Measurements from ENCODE around the gene PATJ.
"Not testable (repeated sequence)": the region's sequence is repeated elsewhere in the genome, so short reads cannot be mapped to it uniquely, and the experiment has no call there.

PATJ gene

GRCh38 chr1:61816191-61816590 is 73.9 kb downstream of the PATJ start:
- no peak for FAIRE-seq
- DNase-seq (ENCODE audit: low spot score), result no peak

GRCh38 chr1:61818992-61819391 is 76.7 kb downstream of the PATJ start:
- DNase-seq (ENCODE audit: low spot score), result no peak
- no peak for FAIRE-seq

GRCh38 chr1:61819421-61819820 is 77.1 kb downstream of the PATJ start:
- no peak for DNase-seq (ENCODE audit: low spot score)
- FAIRE-seq, result no peak

GRCh38 chr1:61825393-61825792 is 83.1 kb downstream of the PATJ start:
- no peak for DNase-seq (ENCODE audit: low spot score)
- FAIRE-seq, result no peak

GRCh38 chr1:61828805-61829204 is 86.5 kb downstream of the PATJ start:
- DNase-seq (ENCODE audit: low spot score) (no peak), FAIRE-seq (no peak)

- FAIRE-seq (no peak), DNase-seq (ENCODE audit: low spot score) (no peak)
These were observed 94.4 kb downstream of the PATJ start for GRCh38 chr1:61836649-61837048.

GRCh38 chr1:61837607-61838006 is 95.3 kb downstream of the PATJ start:
- not testable (repeated sequence) for FAIRE-seq; DNase-seq (ENCODE audit: low spot score)

GRCh38 chr1:61839679-61840078 is 97.4 kb downstream of the PATJ start:
- DNase-seq (ENCODE audit: low spot score), result peak; percentile 2
- no peak for FAIRE-seq

- FAIRE-seq, result no peak
- no peak for DNase-seq (ENCODE audit: low spot score)
These were observed 99.8 kb downstream of the PATJ start for GRCh38 chr1:61842036-61842435.

- DNase-seq (ENCODE audit: low spot score) (no peak), FAIRE-seq (no peak)
These were observed 100.7 kb downstream of the PATJ start for GRCh38 chr1:61842863-61843514.

- FAIRE-seq (no peak), DNase-seq (ENCODE audit: low spot score) (no peak)
These were observed 101.7 kb downstream of the PATJ start for GRCh38 chr1:61844006-61844405.

- not testable (repeated sequence) for FAIRE-seq; DNase-seq (ENCODE audit: low spot score)
These were observed 102.4 kb downstream of the PATJ start for GRCh38 chr1:61844664-61845063.

- FAIRE-seq, result no peak
These were observed 109.0 kb downstream of the PATJ start for GRCh38 chr1:61851235-61851634.

GRCh38 chr1:61851849-61852669 is 109.8 kb downstream of the PATJ start:
- DNase-seq (ENCODE audit: low spot score), result peak; percentile 22
- FAIRE-seq, result no peak

More at GRCh38 chr1:61851235-61851634, 109.0 kb downstream of the PATJ start:
- DNase-seq (ENCODE audit: low spot score), result no peak

- FAIRE-seq, result no peak
- DNase-seq (ENCODE audit: low spot score), result no peak
These were observed 110.4 kb downstream of the PATJ start for GRCh38 chr1:61852670-61853015.

- DNase-seq (ENCODE audit: low spot score) (no peak), FAIRE-seq (no peak)
These were observed 111.3 kb downstream of the PATJ start for GRCh38 chr1:61853583-61853982.

GRCh38 chr1:61864489-61864888 is 122.2 kb downstream of the PATJ start:
- DNase-seq (ENCODE audit: low spot score) (no peak), FAIRE-seq (no peak)

GRCh38 chr1:61865646-61866220 is 123.5 kb downstream of the PATJ start:
- FAIRE-seq (no peak), DNase-seq (ENCODE audit: low spot score) (no peak)

- FAIRE-seq (no peak), DNase-seq (ENCODE audit: low spot score) (no peak)
These were observed 127.4 kb downstream of the PATJ start for GRCh38 chr1:61869691-61870109.

- FAIRE-seq (no peak), DNase-seq (ENCODE audit: low spot score) (no peak)
These were observed 129.9 kb downstream of the PATJ start for GRCh38 chr1:61872206-61872605.

- DNase-seq (ENCODE audit: low spot score) (no peak), FAIRE-seq (no peak)
These were observed 131.3 kb downstream of the PATJ start for GRCh38 chr1:61873581-61873980.

GRCh38 chr1:61873994-61874393 is 131.7 kb downstream of the PATJ start:
- DNase-seq (ENCODE audit: low spot score), result no peak
- FAIRE-seq, result no peak

GRCh38 chr1:61875198-61875597 is 132.9 kb downstream of the PATJ start:
- FAIRE-seq (no peak), DNase-seq (ENCODE audit: low spot score) (no peak)
